Immature natural killer cell (primary cell): Measurements from ENCODE around the gene PLCB4. TPM values are rescaled to one million over a fixed set of nuclear protein-coding genes. Genes with fewer than 3 reads are reported as not detected.
A peak's percentile ranks its signal among the peaks of the same experiment; 100 is the strongest.
"Not testable (repeated sequence)": the region's sequence is repeated elsewhere in the genome, so short reads cannot be mapped to it uniquely, and the experiment has no call there.

Source experiments
- DNase-seq, 3 donors: peaks; one replicate each; pipeline ENCODE4 v3.0.0; 2022; ENCODE audit warnings: mixed read lengths in 1 of 3
- H3K27ac Mint-ChIP-seq, 6 donors: one replicate each; pipeline ENCODE4 v1.8.0; 2020; ENCODE audit warnings: mixed read lengths in 6 of 6, mild to moderate bottlenecking in 5 of 6, inconsistent platforms in 4 of 6, moderate library complexity in 3 of 6
- H3K27me3 Mint-ChIP-seq, 3 donors: one replicate each; pipeline ENCODE4 v1.8.0; 2020 to 2021; ENCODE audit warnings: low read depth in 3 of 3, mild to moderate bottlenecking in 3 of 3, mixed read lengths in 3 of 3, moderate library complexity in 3 of 3, inconsistent platforms in 1 of 3
- H3K36me3 Mint-ChIP-seq, 3 donors: one replicate each; pipeline ENCODE4 v1.8.0; 2020; ENCODE audit warnings: mixed read lengths in 3 of 3, inconsistent platforms in 2 of 3, mild to moderate bottlenecking in 2 of 3
- H3K4me1 Mint-ChIP-seq, 2 donors: one replicate each; pipeline ENCODE4 v1.8.0; 2020; ENCODE audit warnings: inconsistent platforms in 2 of 2, mild to moderate bottlenecking in 2 of 2, mixed read lengths in 2 of 2, moderate library complexity in 1 of 2
- H3K4me3 Mint-ChIP-seq, 5 donors: one replicate each; pipeline ENCODE4 v1.8.0; 2020; ENCODE audit warnings: mild to moderate bottlenecking in 5 of 5, mixed read lengths in 5 of 5, inconsistent platforms in 3 of 5, moderate library complexity in 3 of 5
- H3K9me3 Mint-ChIP-seq, 6 donors: one replicate each; pipeline ENCODE4 v1.8.0; 2020; ENCODE audit warnings: mild to moderate bottlenecking in 6 of 6, mixed read lengths in 6 of 6, inconsistent platforms in 4 of 6, moderate library complexity in 3 of 6
- polyA plus RNA-seq, 3 donors: library from polyadenylated mRNA; unstranded; fragments of 300-500 nt; fragmentation: Illumina TruSeq; gene quantifications; one replicate each; pipeline ENCODE4 v1.2.3, GENCODE V29; 2021

Gene PLCB4
- polyA plus RNA-seq, 3 donors from 2014 or later: not detected

DNA sequence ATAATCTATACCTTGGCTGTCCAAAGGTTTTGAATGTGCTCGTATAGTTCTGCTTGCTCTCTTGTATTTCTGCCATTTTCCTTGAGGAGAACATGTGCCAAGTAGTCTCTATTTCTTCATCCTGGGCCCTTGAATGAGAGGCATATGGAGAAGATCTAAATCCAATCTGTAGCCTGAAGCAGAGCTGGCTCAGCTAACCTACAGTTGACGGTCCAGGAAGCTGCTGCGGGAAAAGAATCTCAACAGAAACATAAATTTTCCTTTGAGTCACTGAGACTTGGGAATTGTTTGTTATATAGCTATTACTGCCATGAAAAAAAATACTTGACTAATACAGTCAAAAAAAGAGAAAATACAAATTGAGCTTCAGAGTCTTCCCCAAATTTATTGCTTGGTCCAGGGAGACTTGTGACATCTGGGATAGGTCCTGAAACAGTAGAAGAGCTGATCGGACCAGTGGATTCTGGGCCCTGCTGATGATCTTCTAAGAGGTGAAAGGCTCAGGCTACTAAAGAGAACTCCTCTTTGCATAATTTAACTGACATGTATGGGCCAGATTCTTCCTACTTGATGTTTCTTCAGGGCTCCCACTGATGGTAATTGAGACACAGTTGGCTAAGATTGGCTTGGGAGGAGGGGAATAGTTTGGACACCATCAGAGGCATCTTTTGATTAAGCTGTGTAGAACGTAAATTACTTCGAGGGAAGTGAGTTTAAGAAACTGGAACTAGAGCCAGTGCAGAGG is 29.9 kb upstream of the PLCB4 start:
- no peaks in the 10 kb centered on the region for H3K36me3 Mint-ChIP-seq
- peaks cover 0 to 15% (median 0%) of the 10 kb centered on the region in 6 donors for H3K9me3 Mint-ChIP-seq
- peaks cover 0 to 2% (median 2%) of the 10 kb centered on the region in 3 donors for H3K27me3 Mint-ChIP-seq
- no peak overlapping the region for H3K4me3 Mint-ChIP-seq
- H3K27ac Mint-ChIP-seq: no peak overlapping the region
- DNase-seq: no peak
- no peaks in the 10 kb centered on the region for H3K4me1 Mint-ChIP-seq

DNA sequence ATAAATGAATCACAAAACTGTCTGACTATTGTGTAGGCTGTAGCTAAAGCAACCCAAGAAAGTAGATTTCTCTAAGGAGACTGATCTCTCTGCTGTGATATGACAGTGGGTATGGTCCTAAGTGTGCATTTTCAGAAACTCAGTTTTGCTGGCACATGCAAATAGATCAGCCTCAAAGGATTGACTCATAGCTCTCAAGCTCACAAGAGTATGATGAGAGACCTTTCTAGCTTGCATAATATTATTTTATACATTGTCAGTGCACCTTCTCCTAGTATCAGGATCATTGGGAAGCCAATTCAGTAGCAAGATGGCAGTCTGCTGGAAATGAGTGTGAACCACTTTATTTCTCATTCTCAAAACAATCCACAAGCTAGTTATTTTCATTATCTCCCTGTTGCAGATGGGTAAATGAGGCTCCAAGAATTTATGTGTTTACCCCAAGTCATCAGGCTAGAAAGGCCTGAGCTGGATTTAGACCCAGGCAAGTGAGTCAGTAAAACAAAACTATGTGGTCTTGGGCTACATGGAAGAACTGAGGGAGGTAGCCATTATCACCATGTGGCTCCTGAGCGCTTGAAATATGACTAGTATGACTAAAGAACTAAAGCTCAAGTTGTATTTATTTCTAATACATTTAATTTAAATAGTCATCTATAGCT is 27.9 kb upstream of the PLCB4 start:
- H3K36me3 Mint-ChIP-seq: no peaks in the 10 kb centered on the region
- H3K9me3 Mint-ChIP-seq: peaks cover 0 to 11% (median 0%) of the 10 kb centered on the region in 6 donors
- H3K27ac Mint-ChIP-seq: no peak overlapping the region
- no peak for DNase-seq
- no peak overlapping the region for H3K4me3 Mint-ChIP-seq
- no peaks in the 10 kb centered on the region for H3K4me1 Mint-ChIP-seq
- peaks cover 0 to 2% (median 2%) of the 10 kb centered on the region in 3 donors for H3K27me3 Mint-ChIP-seq

DNA sequence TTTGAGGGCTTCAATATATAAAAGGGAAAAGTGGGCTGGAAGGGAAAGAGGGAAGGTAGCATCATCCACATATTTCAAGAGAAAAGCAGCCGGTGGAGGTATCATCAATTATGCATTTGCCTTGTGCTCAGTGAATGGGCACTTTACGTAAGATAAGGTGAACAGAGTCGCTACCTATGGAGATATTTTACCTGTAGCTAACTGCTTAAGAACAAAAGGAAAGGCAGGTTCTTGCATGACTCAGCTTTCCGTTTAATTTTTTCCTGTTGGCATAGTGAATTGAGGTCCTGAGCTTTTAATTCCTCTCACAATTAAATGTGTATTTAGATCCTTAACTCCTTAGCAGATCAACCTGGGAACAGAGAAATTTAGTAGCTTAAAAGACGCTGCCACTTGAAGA is 25.5 kb upstream of the PLCB4 start:
- Mint-ChIP-seq H3K4me1 (no peaks in the 10 kb centered on the region), H3K27me3 (peaks cover 0 to 2% (median 2%) of the 10 kb centered on the region in 3 donors), H3K4me3 (no peak overlapping the region), H3K9me3 (peaks cover 0 to 8% (median 2%) of the 10 kb centered on the region in 6 donors), H3K27ac (no peak overlapping the region), H3K36me3 (peaks cover 0 to 3% (median 0%) of the 10 kb centered on the region in 3 donors)
- DNase-seq: no peak

DNA sequence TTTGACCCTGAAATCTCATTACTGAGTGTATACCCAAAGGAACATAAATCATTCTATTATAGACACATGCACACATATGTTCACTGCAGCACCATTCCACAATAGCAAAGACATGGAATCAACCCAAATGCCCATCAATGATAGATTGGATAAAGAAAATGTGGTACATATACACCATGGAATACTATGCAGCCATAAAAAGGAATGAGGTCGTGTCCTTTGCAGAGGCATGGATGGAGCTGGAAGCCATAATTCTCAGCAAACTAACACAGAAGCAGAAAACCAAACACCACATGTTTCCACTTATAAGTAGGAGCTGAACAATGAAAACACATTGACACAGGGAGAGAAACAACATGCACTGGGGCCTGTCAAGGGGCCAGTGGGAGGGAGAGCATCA is 21.0 kb upstream of the PLCB4 start:
- not testable (repeated sequence) for H3K9me3 Mint-ChIP-seq, DNase-seq, H3K36me3 Mint-ChIP-seq, H3K27me3 Mint-ChIP-seq, H3K4me3 Mint-ChIP-seq, H3K4me1 Mint-ChIP-seq, H3K27ac Mint-ChIP-seq

DNA sequence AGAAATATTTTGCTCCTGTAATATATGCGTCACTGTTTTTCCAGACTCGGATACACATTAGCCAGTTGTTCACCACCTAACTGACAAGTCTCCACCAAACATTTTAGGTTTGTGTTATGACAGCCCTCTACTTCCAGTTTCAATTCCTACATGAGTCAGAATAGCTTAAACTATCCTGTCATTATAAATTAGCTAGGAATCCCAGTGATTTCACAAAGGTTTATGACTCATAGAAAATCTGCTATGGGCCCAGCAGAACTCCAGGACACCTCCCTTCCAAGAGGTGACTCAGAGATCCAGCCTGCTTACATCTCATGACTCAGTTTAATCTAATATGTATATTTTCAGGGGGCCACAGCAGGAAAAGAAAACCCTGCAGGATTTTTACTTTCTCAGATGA is 17.4 kb upstream of the PLCB4 start:
- H3K27me3 Mint-ChIP-seq: peaks cover 0 to 2% (median 0%) of the 10 kb centered on the region in 3 donors

DNA sequence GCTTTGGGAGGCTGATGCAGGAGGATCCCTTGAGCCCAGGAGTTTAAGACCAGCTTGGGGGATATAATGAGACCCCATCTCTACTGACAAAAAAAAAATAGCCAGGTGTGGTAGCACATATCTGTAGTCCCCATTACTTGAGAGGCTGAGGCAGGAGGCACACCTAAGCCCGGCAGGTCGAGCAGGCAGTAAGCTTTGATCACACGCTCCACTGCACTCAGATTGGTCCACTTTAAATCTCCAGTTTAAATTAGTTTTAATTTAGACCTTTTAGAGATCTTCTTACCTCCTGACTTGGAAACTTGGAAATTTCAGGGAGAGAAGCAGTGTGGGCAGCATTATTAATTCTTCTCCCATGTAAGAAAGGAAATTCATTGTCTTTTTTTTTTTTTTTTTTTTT is 16.8 kb upstream of the PLCB4 start:
- Mint-ChIP-seq H3K9me3 (peaks cover 0 to 11% (median 5%) of the 10 kb centered on the region in 6 donors), H3K4me1 (peaks cover 9 to 11% of the 10 kb centered on the region in 2 donors), H3K27ac (no peak overlapping the region), H3K4me3 (no peak overlapping the region), H3K36me3 (peaks cover 0 to 3% (median 0%) of the 10 kb centered on the region in 3 donors), H3K27me3 (peaks cover 0 to 2% (median 2%) of the 10 kb centered on the region in 3 donors)
- DNase-seq: no peak

More for the DNA sequence above, 17.4 kb upstream of the PLCB4 start:
- Mint-ChIP-seq H3K4me1 (peaks cover 9 to 11% of the 10 kb centered on the region in 2 donors), H3K4me3 (no peak overlapping the region), H3K36me3 (peaks cover 0 to 3% (median 0%) of the 10 kb centered on the region in 3 donors), H3K9me3 (peaks cover 0 to 12% (median 5%) of the 10 kb centered on the region in 6 donors), H3K27ac (no peak overlapping the region)
- DNase-seq: no peak

DNA sequence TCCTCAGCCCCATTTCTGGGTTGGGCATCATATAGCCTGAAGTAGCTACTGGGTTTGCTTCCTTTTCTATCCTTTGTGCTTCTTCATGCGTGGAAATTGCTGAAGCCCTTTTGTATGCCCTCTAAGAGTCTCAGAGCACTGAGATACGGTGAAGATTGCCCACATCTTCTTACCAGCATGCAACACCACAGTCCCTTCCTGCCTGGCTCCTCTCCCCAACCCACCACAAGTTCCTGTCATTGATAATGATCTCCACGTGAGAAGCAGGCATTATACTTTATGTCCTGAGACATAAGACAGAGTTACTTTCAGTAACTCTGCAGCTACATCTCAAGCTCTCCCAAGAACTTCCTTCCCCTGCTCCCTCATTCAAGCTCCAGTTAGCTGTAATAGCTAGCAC is 15.8 kb upstream of the PLCB4 start:
- H3K4me3 Mint-ChIP-seq: peak overlapping the region in 4 of 5 donors; percentile 10 to 58 (median 31)
- DNase-seq: peak; percentile 7 to 18 (median 11)
- peaks cover 0 to 2% (median 0%) of the 10 kb centered on the region in 3 donors for H3K27me3 Mint-ChIP-seq
- peaks cover 0 to 11% (median 3%) of the 10 kb centered on the region in 6 donors for H3K9me3 Mint-ChIP-seq
- H3K4me1 Mint-ChIP-seq: peaks cover 9 to 11% of the 10 kb centered on the region in 2 donors
- H3K27ac Mint-ChIP-seq: no peak overlapping the region
- H3K36me3 Mint-ChIP-seq: no peaks in the 10 kb centered on the region

DNA sequence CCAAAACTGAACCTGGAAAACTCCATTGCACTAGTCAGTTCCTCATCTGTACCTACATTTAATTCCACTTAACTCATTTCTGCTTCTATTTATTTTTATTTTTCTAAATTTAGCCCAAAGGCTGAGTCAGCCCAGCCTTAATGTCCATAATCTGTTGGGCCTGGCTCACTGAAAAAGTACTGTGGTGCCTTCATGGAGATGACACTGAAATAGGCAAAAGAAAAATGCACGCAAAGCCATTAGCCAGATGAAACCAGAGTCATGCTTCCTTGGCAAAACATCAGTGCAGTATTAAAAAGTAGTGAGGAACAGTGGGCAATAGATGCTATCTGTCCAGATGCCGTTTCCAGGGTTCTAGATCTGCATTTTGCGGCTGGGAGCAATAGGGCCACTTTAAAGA is 14.7 kb upstream of the PLCB4 start:
- Mint-ChIP-seq H3K9me3 (peaks cover 0 to 14% (median 2%) of the 10 kb centered on the region in 6 donors), H3K4me3 (no peak overlapping the region), H3K36me3 (no peaks in the 10 kb centered on the region), H3K4me1 (peaks cover 9 to 11% of the 10 kb centered on the region in 2 donors), H3K27ac (no peak overlapping the region), H3K27me3 (peaks cover 0 to 2% (median 0%) of the 10 kb centered on the region in 3 donors)
- DNase-seq: no peak

DNA sequence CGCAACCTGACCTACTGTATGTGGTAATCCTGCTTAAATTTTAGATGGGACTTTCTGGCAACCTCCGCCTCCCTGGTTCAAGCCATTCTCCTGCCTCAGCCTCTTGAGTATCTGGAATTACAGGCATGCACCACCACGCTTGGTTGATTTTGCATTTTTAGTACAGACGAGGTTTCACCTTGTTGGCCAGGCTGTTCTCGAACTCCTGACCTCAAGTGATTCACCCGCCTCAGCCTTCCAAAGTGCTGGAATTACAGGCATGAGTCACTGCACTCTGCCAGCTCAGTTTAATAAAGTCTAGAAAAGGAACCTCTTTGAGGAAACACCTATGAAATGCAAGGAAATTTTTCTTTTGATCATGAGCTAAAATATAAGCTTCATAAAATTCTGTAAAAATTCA is 9.0 kb upstream of the PLCB4 start:
- H3K4me3 Mint-ChIP-seq: no peak overlapping the region
- no peaks in the 10 kb centered on the region for H3K36me3 Mint-ChIP-seq
- DNase-seq: no peak
- peaks cover 0 to 6% (median 2%) of the 10 kb centered on the region in 6 donors for H3K9me3 Mint-ChIP-seq
- peaks cover 0 to 2% (median 1%) of the 10 kb centered on the region in 3 donors for H3K27me3 Mint-ChIP-seq
- H3K4me1 Mint-ChIP-seq: no peaks in the 10 kb centered on the region
- no peak overlapping the region for H3K27ac Mint-ChIP-seq

DNA sequence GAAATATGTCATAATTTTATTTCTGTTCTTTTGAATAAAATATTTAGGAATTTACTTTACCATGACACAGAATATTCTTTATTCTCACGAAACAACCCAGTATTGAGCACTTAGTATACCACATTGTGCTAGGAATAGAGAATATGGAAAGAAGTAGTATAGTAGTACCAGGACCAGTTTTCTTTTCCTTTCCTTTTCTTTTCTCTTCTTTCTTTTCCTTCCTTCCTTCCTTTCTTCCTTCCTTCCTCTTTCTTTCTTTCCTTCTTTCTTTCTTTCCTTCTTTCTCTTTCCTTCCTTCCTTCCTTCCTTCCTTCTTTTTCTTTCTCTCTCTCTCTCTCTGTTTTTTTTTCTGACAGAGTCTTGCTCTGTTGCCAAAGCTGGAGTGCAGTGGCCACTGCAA is 7.5 kb upstream of the PLCB4 start:
- Mint-ChIP-seq H3K36me3 (no peaks in the 10 kb centered on the region), H3K4me1 (no peaks in the 10 kb centered on the region), H3K4me3 (no peak overlapping the region), H3K27ac (peak overlapping the region in 1 of 6 donors; percentile 12), H3K9me3 (peaks cover 0 to 4% (median 0%) of the 10 kb centered on the region in 6 donors), H3K27me3 (peaks cover 0 to 2% (median 1%) of the 10 kb centered on the region in 3 donors)
- no peak for DNase-seq

DNA sequence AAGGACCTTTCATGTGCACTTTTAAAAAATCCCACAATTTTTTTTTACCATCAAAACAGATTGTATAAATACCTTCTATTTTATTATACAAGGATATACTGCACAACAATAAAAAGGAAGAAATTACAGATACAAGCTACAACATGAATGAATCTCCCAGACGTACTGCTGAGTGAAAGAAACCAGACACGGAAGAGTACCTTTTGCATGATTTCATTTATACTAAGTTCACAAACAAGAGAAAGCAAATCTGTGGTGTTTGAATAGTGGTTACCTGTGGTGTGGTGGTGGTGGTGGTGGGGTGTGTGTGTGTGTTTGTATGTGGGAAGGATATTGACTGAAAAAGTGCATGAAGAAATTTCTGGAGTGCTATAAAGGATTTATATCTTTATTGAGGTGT is 6.8 kb upstream of the PLCB4 start:
- Mint-ChIP-seq H3K36me3 (no peaks in the 10 kb centered on the region), H3K4me1 (no peaks in the 10 kb centered on the region), H3K9me3 (peaks cover 0 to 4% (median 0%) of the 10 kb centered on the region in 6 donors), H3K4me3 (no peak overlapping the region), H3K27me3 (peaks cover 0 to 1% (median 0%) of the 10 kb centered on the region in 3 donors), H3K27ac (no peak overlapping the region)
- no peak for DNase-seq

DNA sequence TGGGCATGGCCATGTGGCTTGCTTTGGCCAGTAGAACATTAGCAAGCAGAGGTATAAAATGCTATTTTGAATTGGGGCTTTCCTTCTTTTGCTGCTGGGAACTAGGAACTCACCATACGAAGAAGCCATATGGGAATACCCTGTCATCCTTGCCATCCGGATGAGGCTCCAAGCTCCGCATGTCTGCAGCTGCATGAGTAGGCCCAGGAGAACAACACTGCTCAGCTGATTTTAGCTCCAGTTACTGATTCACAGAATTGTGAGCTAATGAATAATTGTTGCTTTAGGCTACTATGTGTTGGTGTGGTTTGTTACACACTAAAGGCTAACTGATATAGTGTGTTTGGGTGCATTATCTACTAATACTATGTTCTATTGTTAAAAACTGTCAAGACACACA is 2.7 kb upstream of the PLCB4 start:
- no peak for DNase-seq
- no peak overlapping the region for H3K4me3 Mint-ChIP-seq
- H3K9me3 Mint-ChIP-seq: peaks cover 0 to 9% (median 2%) of the 10 kb centered on the region in 6 donors
- H3K27me3 Mint-ChIP-seq: peaks cover 0 to 3% (median 1%) of the 10 kb centered on the region in 3 donors
- peaks cover 2 to 9% of the 10 kb centered on the region in 2 donors for H3K4me1 Mint-ChIP-seq
- H3K36me3 Mint-ChIP-seq: peaks cover 0 to 4% (median 0%) of the 10 kb centered on the region in 3 donors
- no peak overlapping the region for H3K27ac Mint-ChIP-seq

DNA sequence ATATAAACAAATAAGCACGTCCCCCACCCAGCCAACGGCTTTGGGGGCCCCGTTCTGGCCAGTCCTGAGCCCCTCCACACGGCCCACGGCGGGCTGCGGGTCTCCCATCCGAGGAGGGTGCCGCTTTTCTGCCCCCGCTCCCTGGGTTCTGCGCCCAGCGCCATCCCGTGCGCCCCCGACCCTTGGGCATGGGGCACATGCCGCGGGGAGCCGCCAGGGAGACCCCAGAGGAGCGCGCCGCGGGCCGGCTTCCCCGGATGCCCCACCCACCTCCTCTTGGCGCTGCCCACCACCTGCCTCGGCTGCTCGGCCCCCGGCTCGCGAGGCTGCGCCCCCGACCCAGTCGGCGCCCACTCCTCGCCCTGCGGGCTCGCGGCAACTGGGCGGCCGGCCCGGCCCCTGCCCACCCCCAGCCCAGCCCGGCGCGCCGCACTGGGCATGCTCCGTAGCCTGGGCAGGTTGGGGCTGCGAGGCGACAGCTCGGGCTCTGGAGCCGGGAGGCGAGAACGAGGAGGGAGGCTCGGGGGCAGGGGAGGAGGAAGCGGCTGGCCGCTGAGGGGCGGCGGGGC is 570 bp upstream of the PLCB4 start:
- Mint-ChIP-seq H3K27me3 (peaks cover 0 to 4% (median 3%) of the 10 kb centered on the region in 3 donors), H3K27ac (no peak overlapping the region), H3K36me3 (peaks cover 0 to 4% (median 0%) of the 10 kb centered on the region in 3 donors), H3K9me3 (peaks cover 0 to 9% (median 2%) of the 10 kb centered on the region in 6 donors), H3K4me1 (peaks cover 2 to 9% of the 10 kb centered on the region in 2 donors), H3K4me3 (no peak overlapping the region)
- DNase-seq: no peak

DNA sequence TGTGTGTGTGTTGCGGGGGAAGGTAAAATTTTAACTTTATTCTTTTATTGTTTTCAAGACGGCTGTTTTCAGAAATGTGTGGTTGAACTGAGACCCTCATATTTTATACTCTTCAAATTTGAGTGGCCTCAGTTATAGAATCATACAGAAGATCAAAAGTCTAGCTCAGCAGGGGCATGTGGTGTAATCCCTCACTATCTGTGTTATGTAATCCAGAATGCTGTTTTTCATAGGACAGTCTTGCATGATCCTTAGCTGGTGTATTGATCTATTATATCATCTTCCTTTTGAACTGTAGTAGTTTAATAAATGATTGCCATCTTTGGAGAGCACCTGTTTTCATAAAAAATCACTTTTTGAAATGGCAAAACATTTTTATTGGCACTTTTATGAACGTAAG is 1.4 kb downstream of the PLCB4 start:
- Mint-ChIP-seq H3K4me1 (peaks cover 2 to 9% of the 10 kb centered on the region in 2 donors), H3K4me3 (no peak overlapping the region), H3K36me3 (peaks cover 0 to 4% (median 0%) of the 10 kb centered on the region in 3 donors), H3K9me3 (peaks cover 0 to 6% (median 2%) of the 10 kb centered on the region in 6 donors), H3K27me3 (peaks cover 0 to 3% (median 3%) of the 10 kb centered on the region in 3 donors), H3K27ac (no peak overlapping the region)
- DNase-seq: no peak
